Right lobe of liver (tissue), 4 donors: ENCODE results near the gene AVP.

Experiments used
- CTCF ChIP-seq, 4 donors: fragments of 200-600 bp in 3 of 4; fragments of 450-650 bp in 1 of 4; IDR thresholded peaks; one replicate each; pipeline versions ENCODE4 v1.5.1 to v1.8.0; 2016 to 2022; ENCODE audit warnings: antibody characterized with exemption in 4 of 4, mild to moderate bottlenecking in 2 of 4
- POLR2A ChIP-seq: fragments of 450-650 bp; IDR thresholded peaks from one replicate; pipeline ENCODE4 v1.6.1; 2017; ENCODE audit warnings: antibody characterized with exemption, mild to moderate bottlenecking
- donor health status: DM: no; HTN: no; CAD: no.
- donor health status: DM: no; HTN: no; CAD: no.
- donor health status: DM: no; HTN: yes; CAD: no.

GRCh38 chr20:3105256-3106137 lies 21.0 kb upstream of the AVP start:
- TF ChIP-seq POLR2A (no peak), CTCF (IDR thresholded peaks at IDR 0.05) (no peak)
